Tibial nerve (tissue), 4 donors: Measurements from ENCODE around the gene POU2AF3. TPM values are rescaled to one million over a fixed set of nuclear protein-coding genes. Genes with fewer than 3 reads are reported as not detected.
"Not testable (repeated sequence)": the region's sequence is repeated elsewhere in the genome, so short reads cannot be mapped to it uniquely, and the experiment has no call there.

Experiments used
- DNase-seq, 2 donors: peaks; one replicate each; pipeline ENCODE4 v3.0.0-alpha.2; 2019; ENCODE audit warnings: low spot score in 2 of 2
- H3K27ac ChIP-seq, 4 donors: fragments of 200-600 bp; sonication (generic) in 3 of 4; one replicate each; pipeline ENCODE4 v1.5.1; 2017 to 2019; ENCODE audit warnings: mild to moderate bottlenecking in 1 of 4
- H3K27me3 ChIP-seq, 2 donors: fragments of 200-600 bp; sonication (generic) in 1 of 2; one replicate each; pipeline versions ENCODE4 v1.5.1 to v1.6.0; 2017 to 2019
- H3K36me3 ChIP-seq, 3 donors: fragments of 200-600 bp; sonication (generic); one replicate each; pipeline ENCODE4 v1.5.1; 2018 to 2019
- H3K4me1 ChIP-seq, 4 donors: fragments of 200-600 bp; sonication (generic) in 3 of 4; one replicate each; pipeline ENCODE4 v1.5.1; 2017 to 2019
- H3K4me3 ChIP-seq, 4 donors: fragments of 200-600 bp; sonication (generic) in 3 of 4; one replicate each; pipeline ENCODE4 v1.5.1; 2017 to 2019; ENCODE audit warnings: mild to moderate bottlenecking in 1 of 4, moderate library complexity in 1 of 4
- H3K9me3 ChIP-seq, 4 donors: fragments of 200-600 bp; sonication (generic) in 3 of 4; one replicate each; pipeline ENCODE4 v1.5.1; 2017 to 2019
- EP300 ChIP-seq, 2 donors: sonication (generic); formaldehyde crosslinking; IDR thresholded peaks; one replicate each; pipeline ENCODE4 v1.6.1; 2017; ENCODE audit warnings: antibody characterized with exemption in 2 of 2, mild to moderate bottlenecking in 1 of 2
- POLR2A ChIP-seq, 2 donors: fragments of 450-650 bp; IDR thresholded peaks; one replicate each; pipeline ENCODE4 v1.6.1; 2017; ENCODE audit warnings: antibody characterized with exemption in 2 of 2, mild to moderate bottlenecking in 2 of 2, moderate library complexity in 2 of 2
- WGBS, 2 donors: methylation state at CpG; one replicate each; pipeline ENCODE4 v1.1.5; 2018; 5-methylcytosine and 5-hydroxymethylcytosine counted together
- total RNA-seq, 4 donors: library from RNA; depleted of rRNA; stranded (reverse); fragments of >200 nt; gene quantifications; one replicate each; pipeline ENCODE4 v1.1.0, GENCODE V29; 2016
- TF ChIP-seq, protein P1 (sequence below), 5 experiments: fragments of 200-600 bp in 3 of 5; fragments of 450-650 bp in 2 of 5; sonication (generic) in 3 of 5; IDR thresholded peaks; one replicate each; pipeline ENCODE4 v1.5.1; 2016 to 2019; ENCODE audit warnings: antibody characterized with exemption in 5 of 5, mild to moderate bottlenecking in 3 of 5, moderate library complexity in 2 of 5

Gene POU2AF3
- total RNA-seq, 4 donors from 2014 or later: 0.87 to 4.4 (median 2.3) TPM

DNA sequence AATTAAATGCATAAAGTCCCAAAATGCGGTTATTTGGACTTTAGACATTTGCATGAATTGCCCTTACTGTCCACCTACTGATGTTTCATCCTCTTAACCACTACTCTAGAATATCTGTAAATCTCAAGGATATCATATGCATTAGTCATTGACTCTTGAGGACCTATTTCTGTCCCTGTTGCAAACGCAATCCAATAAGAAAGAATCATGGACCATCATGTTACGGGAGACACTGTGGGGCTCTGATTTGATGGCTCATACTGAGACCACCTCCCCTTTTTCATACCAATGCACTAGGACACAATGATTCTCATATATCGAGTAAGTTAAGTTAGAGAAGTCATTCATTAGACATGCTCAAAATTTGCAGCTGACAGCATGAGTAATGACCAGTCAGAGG, 38.5 kb upstream of the POU2AF3 start:
- Histone ChIP-seq H3K27ac (no peak overlapping the region), H3K27me3 (no peaks in the 10 kb centered on the region), H3K4me1 (no peaks in the 10 kb centered on the region), H3K4me3 (no peak overlapping the region), H3K9me3 (no peaks in the 10 kb centered on the region), H3K36me3 (no peaks in the 10 kb centered on the region)
- TF ChIP-seq POLR2A (IDR thresholded peaks at IDR 0.05) (no peak), EP300 (IDR thresholded peaks at IDR 0.05) (no peak)
- WGBS, 2 donors: 94 to 95% methylated on average over 4 of the region's 4 CpGs
- no peak for DNase-seq

DNA sequence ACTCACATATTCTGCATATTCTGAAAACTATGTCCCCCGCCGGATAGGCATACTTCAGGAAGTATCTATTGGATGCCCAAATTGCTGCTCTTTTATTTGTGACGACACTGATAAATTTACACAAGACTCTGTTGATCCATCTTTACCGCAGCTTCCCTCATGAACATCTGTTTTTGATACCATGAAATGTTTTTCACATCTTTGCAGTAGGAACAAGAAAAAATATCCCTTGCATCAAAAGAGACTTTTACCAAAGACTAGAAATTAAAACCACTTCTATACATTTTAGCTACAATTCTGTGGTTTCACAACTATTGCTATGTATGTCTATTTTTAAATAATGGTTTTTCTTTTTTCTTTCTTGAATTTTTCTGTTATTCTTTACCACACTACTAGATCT, 37.5 kb upstream of the POU2AF3 start:
- Histone ChIP-seq H3K27ac (no peak overlapping the region), H3K4me3 (no peak overlapping the region), H3K9me3 (no peaks in the 10 kb centered on the region), H3K36me3 (no peaks in the 10 kb centered on the region), H3K27me3 (no peaks in the 10 kb centered on the region), H3K4me1 (no peaks in the 10 kb centered on the region)
- no peak for DNase-seq
- 69 to 82% methylated on average over 4 of the region's 4 CpGs for WGBS, 2 donors
- TF ChIP-seq EP300 (IDR thresholded peaks at IDR 0.05) (no peak), POLR2A (IDR thresholded peaks at IDR 0.05) (no peak)
- TF ChIP-seq, protein P1, sequence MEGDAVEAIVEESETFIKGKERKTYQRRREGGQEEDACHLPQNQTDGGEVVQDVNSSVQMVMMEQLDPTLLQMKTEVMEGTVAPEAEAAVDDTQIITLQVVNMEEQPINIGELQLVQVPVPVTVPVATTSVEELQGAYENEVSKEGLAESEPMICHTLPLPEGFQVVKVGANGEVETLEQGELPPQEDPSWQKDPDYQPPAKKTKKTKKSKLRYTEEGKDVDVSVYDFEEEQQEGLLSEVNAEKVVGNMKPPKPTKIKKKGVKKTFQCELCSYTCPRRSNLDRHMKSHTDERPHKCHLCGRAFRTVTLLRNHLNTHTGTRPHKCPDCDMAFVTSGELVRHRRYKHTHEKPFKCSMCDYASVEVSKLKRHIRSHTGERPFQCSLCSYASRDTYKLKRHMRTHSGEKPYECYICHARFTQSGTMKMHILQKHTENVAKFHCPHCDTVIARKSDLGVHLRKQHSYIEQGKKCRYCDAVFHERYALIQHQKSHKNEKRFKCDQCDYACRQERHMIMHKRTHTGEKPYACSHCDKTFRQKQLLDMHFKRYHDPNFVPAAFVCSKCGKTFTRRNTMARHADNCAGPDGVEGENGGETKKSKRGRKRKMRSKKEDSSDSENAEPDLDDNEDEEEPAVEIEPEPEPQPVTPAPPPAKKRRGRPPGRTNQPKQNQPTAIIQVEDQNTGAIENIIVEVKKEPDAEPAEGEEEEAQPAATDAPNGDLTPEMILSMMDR (IDR thresholded peaks at IDR 0.05): no peak

DNA sequence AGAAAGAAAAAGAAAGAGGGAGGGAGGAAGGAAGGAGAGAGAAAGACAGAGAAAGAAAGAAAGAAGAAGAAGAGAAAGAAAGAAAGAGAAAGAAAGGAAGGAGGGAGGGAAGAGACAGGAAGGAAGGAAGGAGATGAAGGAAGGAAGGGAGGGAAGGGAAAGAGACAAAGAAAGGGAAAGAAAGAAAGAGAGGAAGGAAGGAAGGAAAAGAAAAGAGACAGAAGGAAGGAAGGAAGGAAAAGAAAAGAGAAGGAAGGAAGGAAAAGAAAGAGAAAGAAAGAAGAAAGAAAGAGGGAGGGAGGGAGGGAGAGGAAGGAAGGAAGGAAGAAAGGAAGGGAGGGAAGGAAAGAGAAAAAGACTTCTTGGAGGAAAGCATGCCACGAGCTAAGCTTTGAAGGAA, 33.7 kb upstream of the POU2AF3 start:
- Histone ChIP-seq H3K27me3 (no peaks in the 10 kb centered on the region), H3K4me3 (no peak overlapping the region), H3K9me3 (no peaks in the 10 kb centered on the region), H3K4me1 (peaks cover 0 to 11% (median 2%) of the 10 kb centered on the region in 4 donors), H3K27ac (no peak overlapping the region), H3K36me3 (no peaks in the 10 kb centered on the region)
- no peak for DNase-seq
- 68 to 82% methylated on average over 1 of the region's 1 CpG for WGBS, 2 donors
- TF ChIP-seq EP300 (IDR thresholded peaks at IDR 0.05): no peak
- no peak for TF ChIP-seq POLR2A (IDR thresholded peaks at IDR 0.05)
- TF ChIP-seq, protein P1 (IDR thresholded peaks at IDR 0.05): no peak

DNA sequence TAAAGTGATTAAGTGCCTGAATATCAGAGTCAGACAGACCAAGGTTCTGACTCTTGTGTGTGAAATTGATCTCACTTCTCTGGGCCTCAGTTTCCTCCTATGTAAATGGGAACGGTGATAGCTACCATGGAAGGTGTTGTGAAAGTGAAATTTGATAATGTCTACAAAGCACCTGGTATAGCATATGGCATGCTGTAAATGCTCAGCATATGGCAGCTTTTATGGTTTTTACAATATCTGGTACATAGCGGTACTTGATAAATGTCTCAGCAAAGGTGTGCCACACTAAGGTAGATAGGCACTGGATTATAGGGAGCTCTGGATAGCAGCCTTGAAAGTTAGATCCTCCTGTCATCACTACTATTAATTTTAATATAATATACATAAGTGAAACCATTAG, 32.9 kb upstream of the POU2AF3 start:
- H3K4me3 ChIP-seq: no peak overlapping the region
- H3K9me3 ChIP-seq: no peaks in the 10 kb centered on the region
- peaks cover 0 to 19% (median 4%) of the 10 kb centered on the region in 4 donors for H3K4me1 ChIP-seq
- no peaks in the 10 kb centered on the region for H3K27me3 ChIP-seq
- no peak for DNase-seq
- H3K36me3 ChIP-seq: no peaks in the 10 kb centered on the region
- H3K27ac ChIP-seq: no peak overlapping the region
- no peak for TF ChIP-seq EP300 (IDR thresholded peaks at IDR 0.05)
- TF ChIP-seq, protein P1 (IDR thresholded peaks at IDR 0.05): no peak
- no peak for TF ChIP-seq POLR2A (IDR thresholded peaks at IDR 0.05)
- WGBS, 2 donors: 91% methylated on average over 2 of the region's 2 CpGs

DNA sequence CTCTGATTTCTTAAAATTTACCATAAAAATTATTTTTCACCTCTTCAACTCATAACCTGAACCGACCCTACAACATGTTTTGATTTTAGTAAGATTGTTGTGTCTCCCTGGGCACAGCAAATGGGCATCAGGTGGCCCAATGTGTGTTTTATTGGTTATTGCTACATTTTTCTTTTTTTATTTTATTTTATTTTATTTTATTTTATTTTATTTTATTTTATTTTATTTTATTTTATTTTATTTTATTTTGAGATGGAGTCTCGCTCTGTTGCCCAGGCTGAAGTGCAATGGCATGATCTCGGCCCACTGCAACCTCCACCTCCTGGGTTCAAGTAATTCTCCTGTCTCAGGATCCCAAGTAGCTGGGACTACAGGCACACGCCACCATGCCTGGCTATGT, 30.0 kb upstream of the POU2AF3 start:
- H3K36me3 ChIP-seq, H3K9me3 ChIP-seq, DNase-seq, H3K4me3 ChIP-seq, H3K27ac ChIP-seq, H3K27me3 ChIP-seq: not testable (repeated sequence)
- H3K4me1 ChIP-seq: peaks cover 0 to 20% (median 4%) of the 10 kb centered on the region in 4 donors
- 62 to 79% methylated on average over 4 of the region's 4 CpGs for WGBS, 2 donors

DNA sequence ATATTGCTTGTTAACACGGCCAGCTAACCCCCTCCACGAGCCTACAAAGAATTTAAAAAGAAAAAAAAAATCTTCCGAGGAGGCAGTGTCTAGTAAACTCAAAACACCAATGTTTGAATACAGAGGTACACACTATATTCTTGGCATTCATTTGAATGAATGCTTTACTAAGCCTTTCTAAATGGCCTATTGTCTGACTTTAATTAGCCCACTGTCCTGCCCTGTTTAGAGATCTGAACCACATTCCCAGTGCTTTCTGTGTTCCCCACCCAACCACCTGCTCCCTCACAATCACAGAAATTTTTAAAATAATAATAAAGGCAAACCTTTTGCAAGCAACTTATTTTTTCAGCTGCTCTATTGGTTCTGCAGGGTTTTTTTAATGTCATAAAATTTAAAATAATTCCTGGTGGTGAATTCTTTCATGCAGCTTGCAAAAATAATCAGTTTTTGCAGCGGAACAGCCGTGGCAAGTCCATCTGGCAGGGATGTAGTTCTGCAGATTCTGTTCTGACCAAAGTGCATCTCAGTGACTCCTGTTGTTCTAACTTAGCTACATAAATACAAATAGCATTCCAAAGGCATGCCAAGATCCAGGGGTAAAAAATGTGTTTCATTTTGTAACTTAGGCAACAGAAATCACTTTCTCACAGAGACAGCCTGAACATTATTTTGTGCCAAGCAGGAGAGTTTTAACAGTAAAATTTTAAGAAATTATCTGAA, 29.0 kb upstream of the POU2AF3 start:
- Histone ChIP-seq H3K36me3 (no peaks in the 10 kb centered on the region), H3K4me3 (no peak overlapping the region), H3K4me1 (peaks cover 0 to 20% (median 4%) of the 10 kb centered on the region in 4 donors), H3K9me3 (no peaks in the 10 kb centered on the region), H3K27me3 (no peaks in the 10 kb centered on the region), H3K27ac (no peak overlapping the region)
- TF ChIP-seq, protein P1 (IDR thresholded peaks at IDR 0.05): no peak
- no peak for TF ChIP-seq POLR2A (IDR thresholded peaks at IDR 0.05)
- no peak for TF ChIP-seq EP300 (IDR thresholded peaks at IDR 0.05)
- 24 to 25% methylated on average over 5 of the region's 5 CpGs for WGBS, 2 donors
- peak in 1 of 2 donors; percentile 19 for DNase-seq
